ENCODE data around the gene PLA1A. TPM values are rescaled to one million over a fixed set of nuclear protein-coding genes. Genes with fewer than 3 reads are reported as not detected.

PLA1A gene
- total and polyA plus RNA-seq, 2 donors (not counting 1 experiment from before 2014, with no cell fraction given): 0.27 to 0.28 TPM

GRCh38 chr3:119642746-119643473 is 45.2 kb downstream of the PLA1A start:
- TF ChIP-seq CTCF (IDR thresholded peaks at IDR 0.05): no peak
- DNase-seq (no peak), ATAC-seq (ENCODE audit: low read depth) (no peak)
- Histone ChIP-seq H3K27me3 (replicated peaks in 1 of 4; ENCODE audit: control extremely low read depth in 1 of 4, control insufficient read depth in 3 of 4, insufficient read depth in 4 of 4, low read length in 3 of 4) (no peaks in the 10 kb centered on the region), H3K27ac (ENCODE audit: low read length in 2 of 2) (no peak overlapping the region), H3K4me2 (replicated peaks; ENCODE audit: low read depth, low read length, poor library complexity, severe bottlenecking) (no peak overlapping the region), H3K4me3 (ENCODE audit: control extremely low read depth in 1 of 5, extremely low read depth in 1 of 5, insufficient read depth in 1 of 5, low read depth in 2 of 5, low read length in 4 of 5) (no peak overlapping the region), H3K79me2 (ENCODE audit: control insufficient read depth, insufficient read depth, low read length) (no peaks in the 10 kb centered on the region), H3K36me3 (replicated peaks in 1 of 2; ENCODE audit: control extremely low read depth in 1 of 2, control insufficient read depth in 1 of 2, extremely low read depth in 1 of 2, insufficient read depth in 2 of 2, low read length in 1 of 2) (peaks cover 0 to 14% of the 10 kb centered on the region in 2 experiments), H4K20me1 (ENCODE audit: control insufficient read depth, insufficient read depth, low read length, poor library complexity, severe bottlenecking) (no peaks in the 10 kb centered on the region), H3K9ac (ENCODE audit: low read length) (no peak overlapping the region), H3K4me1 (ENCODE audit: control insufficient read depth in 2 of 2, insufficient read depth in 2 of 2, low read length in 2 of 2) (peaks cover 12 to 14% of the 10 kb centered on the region in 2 donors), H2AFZ (ENCODE audit: insufficient read depth, low read depth, low read length, poor library complexity, severe bottlenecking) (no peak overlapping the region), H3K9me3 (ENCODE audit: control extremely low read depth in 1 of 3, control insufficient read depth in 2 of 3, insufficient read depth in 1 of 3, low read length in 2 of 3) (no peaks in the 10 kb centered on the region)
- H3K27me3 Mint-ChIP-seq: no peaks in the 10 kb centered on the region
- peaks cover 17% of the 10 kb centered on the region for H3K4me1 Mint-ChIP-seq
- intact Hi-C loops (cut with micrococcal nuclease): no loop called here
- peaks cover 4% of the 10 kb centered on the region for H3K9me3 Mint-ChIP-seq (ENCODE audit: insufficient read depth)
- ChIA-PET CTCF (no interaction called here), POLR2A (no interaction called here)
- H3K4me3 Mint-ChIP-seq: no peak overlapping the region
- no peak overlapping the region for H3K27ac Mint-ChIP-seq
- 90% methylated on average over 4 of the region's 5 CpGs for WGBS (ENCODE audit: insufficient coverage)

GRCh38 chr3:119643528-119643927 is 45.8 kb downstream of the PLA1A start:
- CTCF ChIA-PET: no interaction called here
- no peak overlapping the region for H3K27ac ChIP-seq (ENCODE audit: low read length in 2 of 2)

More at GRCh38 chr3:119643528-119643927, 45.8 kb downstream of the PLA1A start:
- DNase-seq (no peak), ATAC-seq (ENCODE audit: low read depth) (no peak)
- intact Hi-C loops (cut with micrococcal nuclease): no loop called here
- Histone ChIP-seq H3K36me3 (replicated peaks in 1 of 2; ENCODE audit: control extremely low read depth in 1 of 2, control insufficient read depth in 1 of 2, extremely low read depth in 1 of 2, insufficient read depth in 2 of 2, low read length in 1 of 2) (peaks cover 0 to 20% of the 10 kb centered on the region in 2 experiments), H3K4me3 (ENCODE audit: control extremely low read depth in 1 of 5, extremely low read depth in 1 of 5, insufficient read depth in 1 of 5, low read depth in 2 of 5, low read length in 4 of 5) (no peak overlapping the region), H3K79me2 (ENCODE audit: control insufficient read depth, insufficient read depth, low read length) (no peaks in the 10 kb centered on the region), H4K20me1 (ENCODE audit: control insufficient read depth, insufficient read depth, low read length, poor library complexity, severe bottlenecking) (no peaks in the 10 kb centered on the region), H2AFZ (ENCODE audit: insufficient read depth, low read depth, low read length, poor library complexity, severe bottlenecking) (no peak overlapping the region), H3K9me3 (ENCODE audit: control extremely low read depth in 1 of 3, control insufficient read depth in 2 of 3, insufficient read depth in 1 of 3, low read length in 2 of 3) (no peaks in the 10 kb centered on the region), H3K4me1 (ENCODE audit: control insufficient read depth in 2 of 2, insufficient read depth in 2 of 2, low read length in 2 of 2) (peaks cover 8 to 9% of the 10 kb centered on the region in 2 donors), H3K4me2 (replicated peaks; ENCODE audit: low read depth, low read length, poor library complexity, severe bottlenecking) (no peak overlapping the region), H3K27me3 (replicated peaks in 1 of 4; ENCODE audit: control extremely low read depth in 1 of 4, control insufficient read depth in 3 of 4, insufficient read depth in 4 of 4, low read length in 3 of 4) (no peaks in the 10 kb centered on the region), H3K9ac (ENCODE audit: low read length) (no peak overlapping the region)
- TF ChIP-seq CTCF (IDR thresholded peaks at IDR 0.05) (no peak), EZH2 (IDR thresholded peaks at IDR 0.05; ENCODE audit: borderline replicate concordance, insufficient read depth, low read depth, low read length, poor library complexity, severe bottlenecking) (no peak)
- no CpG with 5 or more reads among the region's 2 CpGs for WGBS (ENCODE audit: insufficient coverage)
- POLR2A ChIA-PET: no interaction called here
- Mint-ChIP-seq H3K4me3 (no peak overlapping the region), H3K4me1 (peaks cover 12% of the 10 kb centered on the region), H3K27me3 (no peaks in the 10 kb centered on the region), H3K9me3 (ENCODE audit: insufficient read depth) (peaks cover 4% of the 10 kb centered on the region), H3K27ac (no peak overlapping the region)
